Upper lobe of left lung (tissue), 6 donors: ENCODE data around the gene CBX5. TPM values are rescaled to one million over a fixed set of nuclear protein-coding genes. Genes with fewer than 3 reads are reported as not detected.
"Not testable (repeated sequence)": the region's sequence is repeated elsewhere in the genome, so short reads cannot be mapped to it uniquely, and the experiment has no call there.

Source experiments
- ATAC-seq, 2 donors: fragments of 200-7000 bp; cut with Tn5 transposase; one replicate each; pipeline ENCODE4 v1.9.1; 2022; ENCODE audit warnings: mild to moderate bottlenecking in 2 of 2, moderate library complexity in 2 of 2; ENCODE audit not compliant: low FRiP score in 2 of 2
- DNase-seq, 2 donors: peaks; one replicate each; pipeline ENCODE4 v3.0.0-alpha.2; 2019 to 2020
- H3K27ac ChIP-seq, 4 donors: fragments of 200-600 bp; sonication (generic); one replicate each; pipeline ENCODE4 v1.5.1; 2016 to 2019
- H3K27me3 ChIP-seq, 4 donors: fragments of 200-600 bp; sonication (generic); one replicate each; pipeline ENCODE4 v1.5.1; 2017 to 2019
- H3K36me3 ChIP-seq, 4 donors: fragments of 200-600 bp; sonication (generic); one replicate each; pipeline ENCODE4 v1.5.1; 2016 to 2019
- H3K4me1 ChIP-seq, 4 donors: fragments of 200-600 bp; sonication (generic); one replicate each; pipeline ENCODE4 v1.5.1; 2018 to 2019
- H3K4me3 ChIP-seq, 4 donors: fragments of 200-600 bp; sonication (generic); one replicate each; pipeline ENCODE4 v1.5.1; 2017 to 2019; ENCODE audit warnings: mild to moderate bottlenecking in 2 of 4, moderate library complexity in 1 of 4
- H3K9me3 ChIP-seq, 4 donors: fragments of 200-600 bp; sonication (generic); one replicate each; pipeline ENCODE4 v1.5.1; 2018 to 2019
- CTCF ChIP-seq, 6 experiments: fragments of 450-650 bp in 4 of 6; fragments of 200-600 bp in 2 of 6; sonication (generic) in 2 of 6; IDR thresholded peaks; one replicate each; pipeline ENCODE4 v1.5.1; 2016 to 2019; ENCODE audit warnings: antibody characterized with exemption in 6 of 6
- EP300 ChIP-seq, 4 donors: sonication (generic); formaldehyde crosslinking; IDR thresholded peaks; one replicate each; pipeline ENCODE4 v1.5.1; 2017; ENCODE audit warnings: antibody characterized with exemption in 4 of 4, control low read depth in 2 of 4
- POLR2A ChIP-seq, 4 donors: fragments of 450-650 bp; IDR thresholded peaks; one replicate each; pipeline ENCODE4 v1.5.1; 2016 to 2017; ENCODE audit warnings: antibody characterized with exemption in 4 of 4, mild to moderate bottlenecking in 2 of 4
- POLR2AphosphoS5 ChIP-seq, 2 donors: sonication (generic); formaldehyde crosslinking; IDR thresholded peaks; one replicate each; pipeline ENCODE4 v1.5.1; 2017; ENCODE audit warnings: antibody characterized with exemption in 2 of 2
- WGBS, 2 donors: methylation state at CpG; one replicate each; pipeline ENCODE4 v1.1.5; 2017 to 2018; 5-methylcytosine and 5-hydroxymethylcytosine counted together
- total RNA-seq, 6 donors: library from RNA; depleted of rRNA in 4 of 6; stranded (reverse); fragments of >200 nt in 4 of 6; gene quantifications; one replicate each; pipeline versions ENCODE4 v1.1.0 to v1.2.1, GENCODE V29; 2016 to 2021
- donor health status: DM: no; HTN: no; CAD: no; lungs with moderate emphysema.
- donor health status: DM: no; HTN: yes; CAD: no; lungs with severe emphysema.

The CBX5 gene
- total RNA-seq, 6 donors from 2014 or later, result 15.5 to 48.2 (median 36.1) TPM

GRCh38 chr12:54187075-54187474, 92.8 kb downstream of the CBX5 start:
- H3K4me1 ChIP-seq, result peaks cover 10 to 25% (median 13%) of the 10 kb centered on the region in 4 donors
- DNase-seq (no peak), ATAC-seq (no peak)
- H3K4me3 ChIP-seq, result no peak overlapping the region
- H3K27ac ChIP-seq, result no peak overlapping the region
- H3K36me3 ChIP-seq, result peaks cover 0 to 11% (median 3%) of the 10 kb centered on the region in 4 donors
- 90 to 96% methylated on average over 3 of the region's 3 CpGs for WGBS, 2 donors
- no peaks in the 10 kb centered on the region for H3K27me3 ChIP-seq
- H3K9me3 ChIP-seq, result no peaks in the 10 kb centered on the region
- TF ChIP-seq CTCF (IDR thresholded peaks at IDR 0.05), result no peak
- no peak for TF ChIP-seq POLR2A (IDR thresholded peaks at IDR 0.05)
- no peak for TF ChIP-seq EP300 (IDR thresholded peaks at IDR 0.05)

GRCh38 chr12:54185919-54186318, 94.0 kb downstream of the CBX5 start:
- TF ChIP-seq POLR2A (IDR thresholded peaks at IDR 0.05) (no peak), EP300 (IDR thresholded peaks at IDR 0.05) (no peak), POLR2AphosphoS5 (IDR thresholded peaks at IDR 0.05) (no peak), CTCF (IDR thresholded peaks at IDR 0.05) (no peak)
- Histone ChIP-seq H3K4me3 (no peak overlapping the region), H3K9me3 (no peaks in the 10 kb centered on the region), H3K36me3 (peaks cover 0 to 22% (median 12%) of the 10 kb centered on the region in 4 donors), H3K27ac (no peak overlapping the region), H3K27me3 (no peaks in the 10 kb centered on the region), H3K4me1 (peaks cover 9 to 17% (median 10%) of the 10 kb centered on the region in 4 donors)
- no peak for ATAC-seq
- no peak for DNase-seq
- WGBS, 2 donors, result 81 to 95% methylated on average over 1 of the region's 1 CpG

GRCh38 chr12:54185297-54185696, 94.6 kb downstream of the CBX5 start:
- not testable (repeated sequence) for DNase-seq, ATAC-seq, H3K27ac ChIP-seq, H3K9me3 ChIP-seq, H3K4me3 ChIP-seq, H3K27me3 ChIP-seq
- Histone ChIP-seq H3K36me3 (peaks cover 0 to 22% (median 12%) of the 10 kb centered on the region in 4 donors), H3K4me1 (peaks cover 9 to 17% (median 10%) of the 10 kb centered on the region in 4 donors)
- WGBS, 2 donors, result 92 to 97% methylated on average over 9 of the region's 9 CpGs

GRCh38 chr12:54184024-54184805, 95.7 kb downstream of the CBX5 start:
- Histone ChIP-seq H3K27me3 (no peaks in the 10 kb centered on the region), H3K36me3 (peaks cover 0 to 22% (median 12%) of the 10 kb centered on the region in 4 donors), H3K4me1 (peaks cover 8 to 16% (median 9%) of the 10 kb centered on the region in 4 donors), H3K27ac (no peak overlapping the region), H3K4me3 (no peak overlapping the region), H3K9me3 (no peaks in the 10 kb centered on the region)
- ATAC-seq (no peak), DNase-seq (no peak)
- TF ChIP-seq CTCF (IDR thresholded peaks at IDR 0.05) (no peak), POLR2A (IDR thresholded peaks at IDR 0.05) (no peak), EP300 (IDR thresholded peaks at IDR 0.05) (no peak), POLR2AphosphoS5 (IDR thresholded peaks at IDR 0.05) (no peak)
- 95 to 97% methylated on average over 7 of the region's 7 CpGs for WGBS, 2 donors

- no peaks in the 10 kb centered on the region for H3K27me3 ChIP-seq
- H3K4me3 ChIP-seq, result no peak overlapping the region
- DNase-seq (no peak), ATAC-seq (no peak)
- no peak for TF ChIP-seq POLR2AphosphoS5 (IDR thresholded peaks at IDR 0.05)
- no peak for TF ChIP-seq CTCF (IDR thresholded peaks at IDR 0.05)
- TF ChIP-seq EP300 (IDR thresholded peaks at IDR 0.05), result no peak
- no peak for TF ChIP-seq POLR2A (IDR thresholded peaks at IDR 0.05)
- peaks cover 0 to 22% (median 12%) of the 10 kb centered on the region in 4 donors for H3K36me3 ChIP-seq
- WGBS, 2 donors, result 93 to 95% methylated on average over 5 of the region's 5 CpGs
- H3K27ac ChIP-seq, result no peak overlapping the region
- no peaks in the 10 kb centered on the region for H3K9me3 ChIP-seq
- H3K4me1 ChIP-seq, result peaks cover 3 to 7% (median 5%) of the 10 kb centered on the region in 4 donors
Measured at GRCh38 chr12:54182981-54183380, 96.9 kb downstream of the CBX5 start.
